WTC11 (cell line): ENCODE measurements around the gene SRRT.

Experiments
- CTCF ChIP-seq: fragments of 200-600 bp; IDR thresholded peaks from 2 replicates; pipeline ENCODE4 v1.8.0; 2022; ENCODE audit warnings: antibody characterized with exemption
- IRF2 ChIP-seq: sonication (generic); formaldehyde crosslinking; IDR thresholded peaks from 2 replicates; pipeline ENCODE4 v1.8.0; 2022; ENCODE audit warnings: low read depth, missing genetic modification reagents, borderline replicate concordance
- NFYB ChIP-seq: sonication (generic); formaldehyde crosslinking; conservative IDR thresholded peaks from 2 replicates; pipeline ENCODE4 v1.8.0; 2022; ENCODE audit warnings: low read depth, missing genetic modification reagents
- NR2C2 ChIP-seq: sonication (generic); formaldehyde crosslinking; IDR thresholded peaks from 2 replicates; pipeline ENCODE4 v1.8.0; 2022; ENCODE audit warnings: mild to moderate bottlenecking, missing genetic modification reagents
- RELA ChIP-seq: sonication (generic); formaldehyde crosslinking; IDR thresholded peaks from 2 replicates; pipeline ENCODE4 v1.8.1; 2022; ENCODE audit warnings: missing genetic modification reagents, mild to moderate bottlenecking, borderline replicate concordance
- STAT6 ChIP-seq: sonication (generic); formaldehyde crosslinking; conservative IDR thresholded peaks from 2 replicates; pipeline ENCODE4 v1.8.1; 2023; ENCODE audit warnings: mild to moderate bottlenecking, low read depth, missing genetic modification reagents, moderate library complexity
- TF ChIP-seq, protein P1 (sequence below): sonication (generic); formaldehyde crosslinking; IDR thresholded peaks from 2 replicates; pipeline ENCODE4 v1.8.0; 2023; ENCODE audit warnings: missing genetic modification reagents
- TF ChIP-seq, protein P2 (sequence below): sonication (generic); formaldehyde crosslinking; IDR thresholded peaks from 2 replicates; pipeline ENCODE4 v1.8.1; 2023; ENCODE audit warnings: mild to moderate bottlenecking, missing genetic modification reagents, moderate library complexity
- TF ChIP-seq, protein P3 (sequence below): sonication (generic); formaldehyde crosslinking; IDR thresholded peaks from 2 replicates; pipeline ENCODE4 v1.8.0; 2023; ENCODE audit warnings: missing genetic modification reagents, mild to moderate bottlenecking, borderline replicate concordance

DNA sequence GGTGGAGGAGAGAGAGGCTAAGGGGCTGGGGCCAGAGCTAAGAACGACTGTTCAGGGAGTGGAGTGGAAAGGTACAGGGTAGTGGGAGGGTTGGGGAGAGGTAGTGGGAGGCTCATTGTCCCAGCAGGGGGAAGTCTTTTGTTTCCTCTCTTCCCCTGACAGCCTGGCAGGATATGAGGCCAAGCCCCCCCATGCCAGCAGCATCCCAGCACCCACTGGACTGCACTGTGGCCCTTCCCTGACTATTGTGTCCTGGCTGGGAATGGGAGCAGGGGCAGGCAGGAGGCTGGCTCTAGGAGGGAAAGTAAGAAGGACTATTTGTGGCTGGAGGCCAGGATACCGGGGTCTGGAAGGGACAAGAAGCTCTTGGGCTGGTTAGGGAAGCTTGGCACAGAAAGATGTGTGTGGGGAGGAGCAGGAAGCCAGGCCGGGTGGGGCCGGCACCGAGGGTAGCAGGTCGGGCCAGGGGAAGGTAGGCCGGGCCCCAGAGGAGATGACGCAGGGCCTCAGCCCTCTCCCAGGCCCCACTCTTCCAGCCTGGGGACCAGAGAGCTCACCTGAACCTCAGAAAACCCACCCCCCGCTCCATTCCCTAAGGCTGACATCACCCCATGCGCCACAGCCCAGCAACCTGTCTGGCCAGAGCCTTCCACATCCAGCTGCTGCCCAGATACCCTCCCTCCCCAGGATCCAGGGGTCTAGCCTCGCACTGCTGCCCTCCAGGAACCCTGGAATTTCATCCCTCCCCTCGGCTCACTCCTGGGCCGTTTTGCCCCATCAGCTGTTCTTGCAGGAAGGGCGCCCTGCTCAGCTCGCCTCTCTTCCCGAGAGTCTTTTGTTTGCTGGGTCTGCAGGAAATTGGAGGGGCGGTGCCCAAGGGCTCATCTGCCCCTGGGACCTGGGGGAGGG is 38.7 kb upstream of the SRRT start:
- TF ChIP-seq, protein P1, sequence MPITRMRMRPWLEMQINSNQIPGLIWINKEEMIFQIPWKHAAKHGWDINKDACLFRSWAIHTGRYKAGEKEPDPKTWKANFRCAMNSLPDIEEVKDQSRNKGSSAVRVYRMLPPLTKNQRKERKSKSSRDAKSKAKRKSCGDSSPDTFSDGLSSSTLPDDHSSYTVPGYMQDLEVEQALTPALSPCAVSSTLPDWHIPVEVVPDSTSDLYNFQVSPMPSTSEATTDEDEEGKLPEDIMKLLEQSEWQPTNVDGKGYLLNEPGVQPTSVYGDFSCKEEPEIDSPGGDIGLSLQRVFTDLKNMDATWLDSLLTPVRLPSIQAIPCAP (CRISPR knock-in tag), result 0 out of 2 replicates have a peak, but pooled peaks have one; percentile 45
- TF ChIP-seq NFYB (CRISPR knock-in tag) (no peak), RELA (no peak), NR2C2 (CRISPR knock-in tag) (no peak), IRF2 (no peak), CTCF (no peak), STAT6 (CRISPR knock-in tag) (no peak)
- TF ChIP-seq, protein P2, sequence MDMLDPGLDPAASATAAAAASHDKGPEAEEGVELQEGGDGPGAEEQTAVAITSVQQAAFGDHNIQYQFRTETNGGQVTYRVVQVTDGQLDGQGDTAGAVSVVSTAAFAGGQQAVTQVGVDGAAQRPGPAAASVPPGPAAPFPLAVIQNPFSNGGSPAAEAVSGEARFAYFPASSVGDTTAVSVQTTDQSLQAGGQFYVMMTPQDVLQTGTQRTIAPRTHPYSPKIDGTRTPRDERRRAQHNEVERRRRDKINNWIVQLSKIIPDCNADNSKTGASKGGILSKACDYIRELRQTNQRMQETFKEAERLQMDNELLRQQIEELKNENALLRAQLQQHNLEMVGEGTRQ, result no peak; the same call in 1 of the 2 replicates
- TF ChIP-seq, protein P3, sequence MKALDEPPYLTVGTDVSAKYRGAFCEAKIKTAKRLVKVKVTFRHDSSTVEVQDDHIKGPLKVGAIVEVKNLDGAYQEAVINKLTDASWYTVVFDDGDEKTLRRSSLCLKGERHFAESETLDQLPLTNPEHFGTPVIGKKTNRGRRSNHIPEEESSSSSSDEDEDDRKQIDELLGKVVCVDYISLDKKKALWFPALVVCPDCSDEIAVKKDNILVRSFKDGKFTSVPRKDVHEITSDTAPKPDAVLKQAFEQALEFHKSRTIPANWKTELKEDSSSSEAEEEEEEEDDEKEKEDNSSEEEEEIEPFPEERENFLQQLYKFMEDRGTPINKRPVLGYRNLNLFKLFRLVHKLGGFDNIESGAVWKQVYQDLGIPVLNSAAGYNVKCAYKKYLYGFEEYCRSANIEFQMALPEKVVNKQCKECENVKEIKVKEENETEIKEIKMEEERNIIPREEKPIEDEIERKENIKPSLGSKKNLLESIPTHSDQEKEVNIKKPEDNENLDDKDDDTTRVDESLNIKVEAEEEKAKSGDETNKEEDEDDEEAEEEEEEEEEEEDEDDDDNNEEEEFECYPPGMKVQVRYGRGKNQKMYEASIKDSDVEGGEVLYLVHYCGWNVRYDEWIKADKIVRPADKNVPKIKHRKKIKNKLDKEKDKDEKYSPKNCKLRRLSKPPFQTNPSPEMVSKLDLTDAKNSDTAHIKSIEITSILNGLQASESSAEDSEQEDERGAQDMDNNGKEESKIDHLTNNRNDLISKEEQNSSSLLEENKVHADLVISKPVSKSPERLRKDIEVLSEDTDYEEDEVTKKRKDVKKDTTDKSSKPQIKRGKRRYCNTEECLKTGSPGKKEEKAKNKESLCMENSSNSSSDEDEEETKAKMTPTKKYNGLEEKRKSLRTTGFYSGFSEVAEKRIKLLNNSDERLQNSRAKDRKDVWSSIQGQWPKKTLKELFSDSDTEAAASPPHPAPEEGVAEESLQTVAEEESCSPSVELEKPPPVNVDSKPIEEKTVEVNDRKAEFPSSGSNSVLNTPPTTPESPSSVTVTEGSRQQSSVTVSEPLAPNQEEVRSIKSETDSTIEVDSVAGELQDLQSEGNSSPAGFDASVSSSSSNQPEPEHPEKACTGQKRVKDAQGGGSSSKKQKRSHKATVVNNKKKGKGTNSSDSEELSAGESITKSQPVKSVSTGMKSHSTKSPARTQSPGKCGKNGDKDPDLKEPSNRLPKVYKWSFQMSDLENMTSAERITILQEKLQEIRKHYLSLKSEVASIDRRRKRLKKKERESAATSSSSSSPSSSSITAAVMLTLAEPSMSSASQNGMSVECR, result peak; percentile 62; the same call in 1 of the 2 replicates
